ENCODE measurements around the gene PAMR1.

DNA sequence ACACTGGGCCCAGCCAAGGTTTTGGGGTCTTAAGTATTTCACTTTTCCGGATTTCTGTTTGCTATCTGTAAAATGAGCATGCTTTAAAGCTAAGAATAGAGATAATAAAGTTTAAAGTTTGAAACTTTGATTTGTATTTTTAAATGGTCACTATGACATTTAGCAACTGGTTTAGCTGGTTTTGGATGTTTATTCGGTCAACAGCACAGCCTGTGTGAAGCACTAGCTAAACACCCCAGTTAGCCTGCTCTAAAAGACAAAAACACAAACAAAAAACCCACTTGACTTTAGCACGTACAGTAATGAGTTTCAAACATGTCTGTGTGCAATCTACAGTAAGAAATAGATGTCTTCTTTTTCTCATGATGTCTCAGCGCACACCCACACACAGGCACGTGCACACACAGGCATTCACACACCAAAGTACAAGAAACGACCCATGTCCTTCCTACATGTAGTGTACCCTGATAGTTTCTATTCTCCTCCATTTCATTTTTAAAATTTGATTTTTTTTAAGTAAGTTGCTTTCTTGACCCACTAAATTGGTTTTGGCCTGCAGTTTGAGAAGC, 135.4 kb downstream of the PAMR1 start:
- TF ChIP-seq, protein P1, sequence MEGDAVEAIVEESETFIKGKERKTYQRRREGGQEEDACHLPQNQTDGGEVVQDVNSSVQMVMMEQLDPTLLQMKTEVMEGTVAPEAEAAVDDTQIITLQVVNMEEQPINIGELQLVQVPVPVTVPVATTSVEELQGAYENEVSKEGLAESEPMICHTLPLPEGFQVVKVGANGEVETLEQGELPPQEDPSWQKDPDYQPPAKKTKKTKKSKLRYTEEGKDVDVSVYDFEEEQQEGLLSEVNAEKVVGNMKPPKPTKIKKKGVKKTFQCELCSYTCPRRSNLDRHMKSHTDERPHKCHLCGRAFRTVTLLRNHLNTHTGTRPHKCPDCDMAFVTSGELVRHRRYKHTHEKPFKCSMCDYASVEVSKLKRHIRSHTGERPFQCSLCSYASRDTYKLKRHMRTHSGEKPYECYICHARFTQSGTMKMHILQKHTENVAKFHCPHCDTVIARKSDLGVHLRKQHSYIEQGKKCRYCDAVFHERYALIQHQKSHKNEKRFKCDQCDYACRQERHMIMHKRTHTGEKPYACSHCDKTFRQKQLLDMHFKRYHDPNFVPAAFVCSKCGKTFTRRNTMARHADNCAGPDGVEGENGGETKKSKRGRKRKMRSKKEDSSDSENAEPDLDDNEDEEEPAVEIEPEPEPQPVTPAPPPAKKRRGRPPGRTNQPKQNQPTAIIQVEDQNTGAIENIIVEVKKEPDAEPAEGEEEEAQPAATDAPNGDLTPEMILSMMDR (conservative IDR thresholded peaks at IDR 0.05 in 1 of 2, IDR thresholded peaks at IDR 0.05 in 1 of 2; ENCODE audit: low read depth in 1 of 2, low read length in 2 of 2) = no peak
- no peak for TF ChIP-seq EZH2 (IDR thresholded peaks at IDR 0.05; ENCODE audit: low read length, missing control alignments)

Data from fibroblast of lung (primary cell).